HuH-7.5 (cell line): ENCODE data around the gene IZUMO4.

ENCODE experiments used
- DNase-seq: peaks from one replicate; pipeline ENCODE4 v3.0.0; 2011; ENCODE audit warnings: low spot score

The IZUMO4 gene

GRCh38 chr19:2148482-2149135 lies 51.9 kb downstream of the IZUMO4 start:
- DNase-seq = no peak
